GM18499 (cell line): ENCODE data around the gene ZDHHC19.
"Not testable (repeated sequence)": the region's sequence is repeated elsewhere in the genome, so short reads cannot be mapped to it uniquely, and the experiment has no call there.

Source experiments
- ATAC-seq: cut with Tn5 transposase; IDR thresholded peaks from one replicate; pipeline ENCODE4 v1.9.1; 2021; ENCODE audit warnings: moderate number of reproducible peaks; ENCODE audit not compliant: insufficient read depth, unreplicated experiment

Gene ZDHHC19

DNA sequence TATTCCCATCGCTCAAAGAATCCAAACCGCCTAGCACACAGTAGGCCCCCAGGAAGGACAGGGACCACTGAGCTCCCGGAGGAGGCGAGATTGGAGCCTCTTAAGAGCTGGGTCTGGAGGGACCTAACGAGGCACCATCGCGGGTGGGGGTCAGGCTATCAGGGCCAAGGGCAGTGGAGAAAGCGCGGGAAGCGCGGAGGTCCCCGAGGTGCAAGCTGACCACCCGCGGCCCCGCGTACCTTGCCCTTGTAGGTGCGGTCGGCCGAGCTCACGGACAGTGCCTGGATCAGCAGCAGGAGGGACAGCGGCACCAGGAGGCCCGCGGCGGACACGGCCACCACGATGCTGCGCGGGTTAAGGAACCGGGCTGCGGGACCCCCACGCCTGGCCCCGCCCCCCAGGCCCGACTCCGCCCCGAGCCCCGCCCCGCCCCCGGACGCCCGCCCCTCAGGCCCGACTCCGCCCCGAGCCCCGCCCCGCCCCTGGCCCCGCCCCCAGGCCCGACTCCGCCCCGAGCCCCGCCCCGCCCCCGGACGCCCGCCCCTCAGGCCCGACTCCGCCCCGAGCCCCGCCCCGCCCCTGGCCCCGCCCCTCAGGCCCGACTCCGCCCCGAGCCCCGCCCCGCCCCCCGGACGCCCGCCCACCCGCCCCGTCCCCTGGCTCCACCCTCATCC, 3.9 kb downstream of the ZDHHC19 start:
- ATAC-seq = no peak

DNA sequence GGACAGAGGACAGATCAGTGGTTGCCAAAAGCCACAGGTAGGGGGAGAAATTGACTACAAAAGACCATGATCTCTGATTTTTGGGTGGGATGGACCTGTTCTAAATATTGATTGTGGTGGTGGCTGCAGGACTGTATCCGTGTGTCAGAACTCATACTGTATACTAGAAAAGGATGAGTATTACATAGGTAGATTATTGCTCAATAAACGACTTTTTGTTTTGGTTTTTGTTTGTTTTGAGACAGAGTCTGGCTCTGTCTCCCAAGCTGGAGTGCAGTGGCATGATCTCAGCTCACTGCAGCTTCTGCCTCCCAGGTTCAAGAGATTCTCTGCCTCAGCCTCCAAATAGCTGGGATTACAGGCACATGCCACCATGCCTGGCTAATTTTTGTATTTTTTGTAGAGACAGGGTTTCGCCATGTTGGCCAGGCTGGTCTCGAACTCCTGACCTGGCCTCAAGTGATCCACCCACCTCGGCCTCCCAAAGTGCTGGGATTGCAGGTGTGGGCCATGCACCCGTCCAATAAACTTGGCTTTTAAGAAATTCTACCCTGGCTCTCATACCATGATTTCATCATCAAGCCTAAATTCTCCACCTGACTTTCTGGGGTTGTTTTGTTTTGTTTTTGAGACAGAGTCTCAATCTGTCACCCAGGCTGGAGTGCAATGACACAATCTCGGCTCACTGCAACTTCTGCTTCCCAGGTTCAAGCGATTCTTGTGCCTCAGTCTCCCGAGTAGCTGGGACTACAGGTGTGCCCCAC, 5.6 kb downstream of the ZDHHC19 start:
- not testable (repeated sequence) for ATAC-seq

DNA sequence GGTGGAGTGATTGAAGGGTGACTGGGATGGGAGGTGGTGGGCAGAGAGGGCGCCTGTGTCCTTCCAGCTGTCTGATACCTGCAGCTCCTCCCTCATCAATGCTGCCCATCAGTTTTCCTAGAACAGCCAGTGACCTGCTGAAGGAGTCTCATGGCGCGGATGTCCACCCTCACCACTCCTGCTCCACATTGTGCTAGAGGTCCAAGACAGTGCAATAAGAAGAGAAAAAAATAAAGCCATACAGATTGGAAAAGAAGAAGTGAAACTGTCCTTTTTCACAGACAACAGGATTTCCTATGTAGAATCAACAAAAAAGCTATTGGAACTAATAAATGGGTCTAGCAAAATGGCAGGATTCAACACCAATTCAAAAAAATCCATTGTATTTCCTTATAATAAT, 7.4 kb downstream of the ZDHHC19 start:
- ATAC-seq = no peak

DNA sequence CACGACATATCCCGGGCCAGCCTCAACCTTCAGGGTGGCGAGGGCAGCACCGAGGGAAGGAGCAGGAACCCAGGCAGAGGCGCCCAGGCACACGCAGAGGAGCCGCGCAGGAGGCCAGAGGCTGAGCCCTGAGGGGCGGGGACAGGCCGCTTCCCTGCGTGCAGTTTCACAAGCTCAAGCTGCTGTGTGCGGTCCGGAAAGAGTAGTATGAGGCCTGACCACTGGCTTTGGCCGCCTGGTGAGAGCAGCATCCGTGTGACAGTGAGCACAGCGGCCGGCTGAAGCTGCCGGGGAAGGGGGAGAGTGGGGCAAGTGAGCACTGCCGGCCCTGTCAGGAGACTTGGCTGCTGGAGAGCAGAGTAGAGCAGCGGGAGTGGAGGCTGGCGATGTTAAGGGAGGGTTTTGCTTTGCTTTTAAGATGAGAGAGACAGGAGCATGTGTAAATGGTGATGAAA, 8.7 kb downstream of the ZDHHC19 start:
- ATAC-seq = no peak

DNA sequence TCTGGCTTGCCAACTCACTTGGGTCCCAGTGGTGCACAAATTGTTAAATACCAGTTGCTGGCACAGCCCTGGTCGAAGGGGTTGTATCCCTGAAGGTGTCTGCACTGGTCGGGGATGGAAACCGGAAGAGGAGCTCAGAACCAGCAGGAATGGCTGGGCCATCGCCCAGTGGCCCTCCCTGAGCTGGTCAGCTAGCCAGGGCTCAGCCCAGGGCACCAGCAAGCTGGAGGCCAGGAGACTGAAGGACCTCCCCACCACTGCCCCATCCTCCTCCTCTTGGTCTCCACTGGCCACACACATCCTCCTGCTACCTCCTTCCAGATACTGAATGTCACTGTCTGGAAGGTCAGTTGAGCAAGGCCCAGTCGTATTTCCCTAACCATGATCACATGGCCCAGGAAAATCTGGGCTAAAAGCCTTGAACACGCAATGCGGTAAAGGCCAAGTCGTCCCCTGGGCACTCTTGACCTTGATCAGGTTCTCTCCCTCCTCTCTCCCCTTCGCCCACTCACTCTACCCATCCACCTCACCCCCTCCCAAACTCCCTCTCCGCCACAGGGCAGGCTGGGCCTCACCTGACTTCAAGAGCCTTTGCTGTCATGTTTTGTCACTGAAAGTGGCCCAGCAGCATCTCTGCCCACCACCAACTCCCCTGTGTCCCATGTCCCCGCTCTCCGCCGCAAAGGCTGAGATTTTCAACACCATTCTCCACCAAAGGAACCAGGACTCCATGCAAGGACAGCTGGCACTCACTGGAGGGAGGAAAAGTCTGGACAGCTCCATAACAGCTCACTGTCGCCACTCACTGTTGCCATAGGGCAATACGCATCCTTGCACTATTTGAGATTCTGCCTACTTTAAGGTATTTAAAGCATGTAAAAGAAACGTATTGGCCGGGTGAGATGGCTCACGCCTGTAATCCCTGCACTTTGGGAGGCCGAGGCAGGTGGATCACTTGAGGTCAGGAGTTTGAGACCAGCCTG, 12.1 kb downstream of the ZDHHC19 start:
- no peak for ATAC-seq

DNA sequence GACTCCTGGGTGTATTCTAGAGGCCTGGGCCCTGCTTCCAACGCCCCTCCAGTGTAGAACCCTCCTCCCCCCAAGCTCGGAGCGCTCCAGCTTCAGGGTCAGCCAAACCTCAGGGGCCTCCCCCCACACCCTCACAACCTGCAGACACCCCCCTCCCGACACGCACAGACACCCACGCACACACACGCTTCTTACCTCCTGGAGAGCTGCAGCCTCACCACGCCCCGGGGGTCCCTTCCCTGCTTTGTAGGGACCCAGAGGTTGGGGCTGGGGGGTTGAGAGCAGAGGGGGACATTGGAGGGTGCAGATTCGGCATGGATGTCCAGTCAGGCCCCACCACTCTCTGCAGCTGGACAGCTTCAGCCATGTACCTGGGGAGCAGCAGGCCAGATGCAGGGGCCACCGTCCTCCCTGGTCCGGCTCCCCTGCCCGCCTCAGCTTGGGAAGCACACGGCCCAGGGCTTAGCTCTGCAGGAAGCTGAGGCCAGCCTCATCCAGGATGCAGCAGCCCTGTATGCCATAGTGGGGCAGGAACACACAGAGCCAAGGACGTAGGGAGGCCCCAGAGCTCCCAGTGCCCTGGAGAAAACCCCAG, 13.0 kb downstream of the ZDHHC19 start:
- ATAC-seq = no peak

DNA sequence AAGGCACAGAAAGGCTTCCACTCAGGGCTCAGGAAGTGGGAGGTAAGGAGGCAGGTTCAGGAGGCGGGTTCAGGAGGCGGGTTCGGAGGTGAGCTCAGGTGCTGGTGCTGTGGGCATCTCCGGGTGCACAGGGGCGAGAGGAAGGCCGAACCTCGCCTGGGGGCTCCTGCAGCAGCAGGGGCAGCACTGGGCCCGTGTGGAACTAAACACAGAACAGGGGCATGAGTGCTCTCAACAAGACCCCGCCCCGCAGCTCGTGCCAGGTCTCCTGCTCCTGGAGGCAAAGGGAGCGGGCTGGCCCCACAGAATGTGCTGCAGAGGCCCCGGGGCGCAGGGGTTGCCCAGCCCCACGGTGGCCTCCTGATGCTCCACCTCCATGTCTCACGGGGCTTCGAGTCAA, 13.7 kb downstream of the ZDHHC19 start:
- no peak for ATAC-seq

DNA sequence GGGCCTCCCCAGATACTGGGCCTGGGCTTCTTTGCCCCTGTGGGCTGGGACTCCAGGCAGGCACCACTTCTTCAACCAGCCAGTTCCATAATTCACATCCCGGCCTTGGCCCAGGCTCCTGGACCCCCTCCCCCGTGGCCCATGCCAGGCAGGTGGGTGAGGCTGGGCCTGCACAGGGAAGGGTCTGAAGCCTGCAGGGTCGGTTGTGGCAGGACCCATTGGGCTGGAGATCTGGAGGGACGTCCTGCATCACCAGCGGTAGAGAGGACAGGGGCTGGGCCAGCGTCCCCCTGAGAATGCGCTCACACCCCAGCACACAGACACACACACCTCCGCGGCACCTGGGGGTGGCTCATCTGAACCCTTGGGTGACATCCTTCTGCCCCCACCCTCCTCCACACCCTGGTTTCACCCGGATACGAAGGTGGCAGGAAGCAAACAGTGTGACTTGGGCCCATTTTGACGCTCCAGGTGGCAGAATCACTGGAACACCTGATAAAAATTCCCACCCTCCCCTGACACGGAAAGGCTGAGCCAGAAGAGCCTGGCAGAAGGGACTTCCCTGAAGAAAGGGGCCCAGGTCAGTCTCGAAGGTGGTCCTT, 15.4 kb downstream of the ZDHHC19 start:
- ATAC-seq = no peak

DNA sequence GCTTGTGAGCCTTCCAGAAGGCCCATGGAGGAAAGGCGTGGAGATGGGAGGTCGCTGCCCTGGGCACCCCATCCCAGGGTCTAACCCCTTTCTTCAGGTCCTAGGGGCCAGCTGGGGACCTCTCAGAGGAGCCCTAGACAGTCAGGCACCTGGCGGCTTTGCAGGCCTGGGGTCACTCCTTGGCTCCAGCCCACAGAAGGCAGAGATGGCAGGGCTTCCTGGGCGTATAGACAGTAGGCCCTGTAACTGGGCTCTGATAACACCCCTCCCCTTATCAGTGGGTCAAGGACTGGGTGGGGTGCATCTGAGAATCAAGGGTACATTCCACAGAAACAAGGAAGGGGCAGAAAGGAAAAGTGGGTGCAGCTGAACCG, 16.7 kb downstream of the ZDHHC19 start:
- no peak for ATAC-seq

DNA sequence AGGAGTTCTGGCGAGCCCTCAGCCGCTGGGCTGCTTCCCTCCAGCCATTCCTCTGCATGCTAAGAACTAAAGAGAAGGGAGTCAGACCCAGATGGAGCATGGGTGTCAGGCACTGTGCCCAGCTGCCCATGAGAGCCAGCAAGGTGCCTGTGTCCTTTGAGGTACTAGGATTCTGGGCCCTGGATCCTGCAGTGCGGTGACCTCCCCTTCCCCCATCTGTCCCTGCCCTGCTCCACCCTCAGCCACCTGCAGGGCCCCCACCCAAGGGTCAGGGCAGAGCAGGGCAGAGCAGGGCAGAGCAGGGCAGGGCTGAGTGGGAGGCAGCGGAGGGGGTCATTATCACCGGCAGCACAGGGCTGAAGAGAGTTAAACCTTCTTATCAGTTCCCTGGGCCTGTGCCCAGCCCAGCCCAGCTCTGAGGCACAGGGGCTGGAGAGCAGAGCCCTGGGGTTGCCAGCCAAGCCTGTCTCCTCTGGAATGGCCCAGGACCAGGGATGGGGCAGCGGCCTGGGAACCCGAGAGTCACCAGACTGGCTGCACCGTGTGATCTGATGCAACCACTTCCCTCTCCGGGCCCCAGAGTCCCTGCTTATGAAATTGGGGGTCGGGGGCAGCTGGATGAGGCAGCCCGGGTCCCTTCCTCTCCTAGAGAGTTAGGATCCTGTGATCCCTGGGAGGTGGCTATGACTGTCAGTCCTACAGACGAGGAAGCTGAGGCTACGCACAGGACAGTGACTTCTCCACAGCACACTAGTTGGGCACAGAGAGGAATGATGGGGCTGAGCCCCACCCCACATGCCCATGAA, 17.3 kb downstream of the ZDHHC19 start:
- no peak for ATAC-seq

DNA sequence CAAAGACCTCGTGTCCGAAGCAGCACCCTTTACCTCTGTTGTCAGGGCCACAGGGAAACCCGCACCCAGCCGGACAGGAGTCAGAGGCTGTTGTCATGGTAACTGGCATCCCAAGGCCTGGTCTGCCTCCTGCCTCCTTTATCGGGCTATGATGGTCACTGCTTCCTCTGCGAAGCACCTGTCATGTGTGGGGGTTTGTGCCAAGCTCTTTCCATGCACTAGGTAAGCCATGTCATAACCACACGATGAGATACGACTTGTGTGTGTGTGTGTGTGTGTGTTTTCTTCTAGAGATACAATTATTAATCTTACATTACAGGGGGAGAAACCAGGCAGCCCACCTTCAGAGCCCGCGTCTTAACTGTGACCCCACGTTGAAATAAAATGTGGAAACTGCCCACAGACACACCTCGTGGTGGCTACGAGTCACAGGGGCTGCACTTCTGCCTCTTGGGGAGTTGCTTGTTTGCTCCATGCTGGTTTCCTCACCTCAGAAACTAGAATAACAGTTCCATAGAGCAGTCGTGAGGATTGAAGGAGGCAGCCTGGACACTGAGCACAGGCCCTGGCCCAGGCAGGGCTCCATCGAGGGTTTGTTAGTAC, 18.0 kb downstream of the ZDHHC19 start:
- ATAC-seq = no peak

DNA sequence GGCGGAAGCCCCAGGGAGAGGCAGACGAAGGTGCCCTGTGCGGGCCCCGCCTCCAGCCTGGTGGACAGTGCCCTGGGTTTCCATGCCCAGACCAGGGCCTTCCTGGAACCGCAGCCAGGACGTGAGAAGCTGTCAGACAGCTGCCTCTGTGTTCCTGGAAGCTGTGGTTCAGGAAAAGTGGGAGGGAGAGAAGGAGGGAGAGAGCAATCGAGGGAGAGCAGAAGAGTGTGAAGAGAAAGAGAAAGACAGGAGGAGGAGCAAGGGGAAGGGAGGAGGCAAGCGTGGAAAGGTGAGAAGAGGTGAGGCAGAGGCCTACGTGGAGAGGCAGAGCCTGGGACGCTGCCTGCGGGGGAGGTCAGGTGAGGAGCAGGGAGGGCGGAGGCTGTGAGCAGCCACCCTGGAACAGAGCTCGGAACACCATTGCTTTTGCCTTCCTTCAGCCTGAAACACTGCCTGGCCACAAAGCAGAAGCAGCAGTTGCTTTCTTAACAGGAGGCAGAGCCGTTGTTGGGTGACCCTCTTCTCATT, 18.6 kb downstream of the ZDHHC19 start:
- ATAC-seq = no peak

DNA sequence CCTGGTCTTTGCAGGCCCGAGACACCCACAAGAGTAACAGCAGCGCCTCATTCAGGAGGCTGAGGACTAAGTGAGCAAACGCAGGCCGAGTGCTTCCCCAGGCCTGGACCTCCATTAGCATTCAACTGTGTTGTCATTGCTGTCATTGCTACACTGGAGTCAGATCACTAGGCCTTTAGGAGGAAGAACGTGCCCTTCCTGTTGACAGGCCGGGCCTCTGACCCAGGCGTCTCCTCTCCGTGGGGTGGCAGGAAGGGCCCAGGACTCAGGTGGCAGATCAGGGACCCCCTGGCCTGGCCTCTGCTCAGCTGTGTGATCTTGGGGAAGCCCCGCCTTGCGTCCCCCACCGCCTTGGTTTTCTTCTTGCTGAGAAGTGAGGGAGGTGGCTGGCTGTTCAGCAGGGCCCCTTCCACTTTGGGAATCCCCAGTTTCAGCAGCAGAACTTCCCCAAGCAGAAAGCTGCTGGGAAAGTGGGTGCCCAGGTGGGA, 19.1 kb downstream of the ZDHHC19 start:
- no peak for ATAC-seq

DNA sequence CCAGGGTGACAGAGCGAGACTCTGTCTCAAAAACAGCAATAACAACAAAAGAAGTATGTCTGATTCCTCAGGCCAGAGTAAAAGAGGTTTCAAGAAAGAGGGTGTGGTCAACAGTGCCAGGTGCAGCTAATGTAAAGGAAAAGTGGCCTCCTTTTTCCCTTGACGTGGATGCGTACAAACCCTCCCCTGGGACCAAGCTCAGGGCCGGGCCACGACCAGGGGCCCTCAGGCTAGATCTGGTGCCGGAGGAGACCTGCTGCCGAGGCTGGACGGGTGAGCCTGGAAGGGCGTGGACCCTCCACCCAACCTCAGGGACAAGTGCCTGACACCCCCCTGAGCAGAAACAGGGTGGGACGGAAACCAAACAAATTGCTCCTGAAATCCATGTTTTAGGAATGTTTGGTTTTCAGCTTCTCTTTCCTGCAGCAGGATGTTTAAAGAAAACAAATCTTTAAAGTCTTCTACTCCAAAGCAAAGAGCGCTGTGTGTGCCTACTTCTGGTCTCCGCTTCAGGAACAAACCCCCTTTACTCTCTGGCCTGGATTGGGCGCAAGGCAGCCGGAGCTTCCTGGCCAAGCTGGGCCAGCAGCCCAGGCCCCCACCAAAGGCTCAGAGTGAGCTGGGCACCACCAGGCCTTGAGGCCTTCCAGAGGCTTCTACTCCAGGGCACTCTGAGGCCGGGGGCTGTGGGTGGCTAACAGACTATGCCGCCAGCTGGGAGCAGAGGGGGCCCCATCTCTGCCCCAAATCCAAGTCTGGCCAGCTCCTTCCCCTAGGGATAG, 21.4 kb downstream of the ZDHHC19 start:
- ATAC-seq = no peak

DNA sequence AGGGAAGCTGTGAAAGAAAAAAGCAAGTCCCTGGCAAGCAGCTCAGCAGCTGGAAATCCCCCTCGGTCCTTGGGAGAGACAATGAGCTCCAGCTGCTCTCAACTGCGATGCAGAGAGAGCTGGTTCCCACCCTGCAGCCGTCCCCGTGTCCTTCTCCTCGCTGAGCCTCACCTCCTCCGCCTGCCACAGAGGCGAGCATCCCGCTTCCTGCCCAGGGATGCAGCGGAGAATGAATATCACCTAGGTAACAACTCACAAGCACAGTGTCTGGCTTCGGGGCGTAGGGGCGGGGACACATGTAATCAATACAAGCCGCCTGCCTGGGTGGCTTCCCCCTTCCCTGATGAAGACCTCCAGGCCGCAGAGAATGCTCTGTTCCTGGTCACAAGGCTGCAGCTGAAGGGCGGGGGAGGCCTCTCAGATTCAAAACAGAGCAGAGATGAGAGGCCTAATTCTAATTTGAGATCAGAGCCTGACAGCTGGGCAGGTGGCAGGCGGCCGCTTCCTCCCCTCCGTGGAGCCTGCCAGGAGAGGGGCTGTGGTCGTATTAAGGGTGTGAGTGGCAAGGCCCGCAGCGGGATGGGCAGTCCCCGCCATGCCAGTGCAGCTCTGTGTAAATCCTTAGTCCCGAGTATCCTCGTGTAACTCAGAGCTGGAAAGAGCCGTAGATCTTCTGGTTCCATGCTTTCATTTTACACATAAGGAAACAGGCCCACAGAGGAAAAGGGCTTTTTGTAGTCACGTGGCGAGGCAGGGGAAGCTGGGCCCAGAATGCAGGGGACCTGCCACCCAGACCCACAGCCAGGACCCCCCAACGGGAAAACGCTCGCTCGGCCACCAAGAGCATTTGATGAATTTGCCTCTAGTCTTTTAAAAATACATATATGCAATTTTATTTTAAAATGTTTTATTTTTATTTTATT, 24.3 kb downstream of the ZDHHC19 start:
- no peak for ATAC-seq

DNA sequence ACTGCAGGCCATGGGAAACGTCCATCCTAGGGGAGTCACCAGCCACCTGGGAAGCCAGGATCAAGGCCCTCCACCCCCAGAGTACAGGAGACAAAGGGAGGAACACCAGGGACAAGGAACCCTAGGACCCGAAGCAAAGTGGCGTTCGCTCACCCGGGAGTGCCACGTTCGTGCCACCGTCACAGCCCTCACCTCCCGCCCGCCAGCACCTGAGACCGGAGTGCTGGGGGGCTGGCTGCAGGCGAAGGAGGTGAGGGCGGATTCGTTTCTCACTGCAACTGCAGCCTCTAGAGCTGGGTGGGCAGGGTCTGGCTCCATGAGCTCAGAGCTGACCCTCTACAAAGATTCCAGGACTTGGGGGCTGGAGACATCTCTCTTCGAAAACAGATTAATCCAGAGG, 26.3 kb downstream of the ZDHHC19 start:
- ATAC-seq = no peak

DNA sequence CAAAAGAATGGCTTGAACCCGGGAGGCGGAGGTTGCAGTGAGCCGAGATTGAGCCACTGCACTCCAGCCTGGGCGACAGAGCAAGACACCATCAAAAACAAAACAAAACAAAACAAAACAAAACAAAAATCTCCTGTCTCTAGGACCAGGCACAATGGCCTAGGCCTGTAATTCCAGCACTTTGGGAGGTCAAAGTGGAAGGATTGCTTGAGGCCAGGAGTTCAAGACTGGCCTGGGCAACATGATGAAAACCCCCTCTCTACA, 27.1 kb downstream of the ZDHHC19 start:
- ATAC-seq = not testable (repeated sequence)
